ENCODE data around the gene PTTG1IP. TPM values are rescaled to one million over a fixed set of nuclear protein-coding genes. Genes with fewer than 3 reads are reported as not detected.
A peak's percentile ranks its signal among the peaks of the same experiment; 100 is the strongest.

The PTTG1IP gene
- total and polyA plus RNA-seq, 2 of the 13 experiments (the other 11 are each of a cell fraction or from before 2014, with no cell fraction given), result 161 to 700 TPM

DNA sequence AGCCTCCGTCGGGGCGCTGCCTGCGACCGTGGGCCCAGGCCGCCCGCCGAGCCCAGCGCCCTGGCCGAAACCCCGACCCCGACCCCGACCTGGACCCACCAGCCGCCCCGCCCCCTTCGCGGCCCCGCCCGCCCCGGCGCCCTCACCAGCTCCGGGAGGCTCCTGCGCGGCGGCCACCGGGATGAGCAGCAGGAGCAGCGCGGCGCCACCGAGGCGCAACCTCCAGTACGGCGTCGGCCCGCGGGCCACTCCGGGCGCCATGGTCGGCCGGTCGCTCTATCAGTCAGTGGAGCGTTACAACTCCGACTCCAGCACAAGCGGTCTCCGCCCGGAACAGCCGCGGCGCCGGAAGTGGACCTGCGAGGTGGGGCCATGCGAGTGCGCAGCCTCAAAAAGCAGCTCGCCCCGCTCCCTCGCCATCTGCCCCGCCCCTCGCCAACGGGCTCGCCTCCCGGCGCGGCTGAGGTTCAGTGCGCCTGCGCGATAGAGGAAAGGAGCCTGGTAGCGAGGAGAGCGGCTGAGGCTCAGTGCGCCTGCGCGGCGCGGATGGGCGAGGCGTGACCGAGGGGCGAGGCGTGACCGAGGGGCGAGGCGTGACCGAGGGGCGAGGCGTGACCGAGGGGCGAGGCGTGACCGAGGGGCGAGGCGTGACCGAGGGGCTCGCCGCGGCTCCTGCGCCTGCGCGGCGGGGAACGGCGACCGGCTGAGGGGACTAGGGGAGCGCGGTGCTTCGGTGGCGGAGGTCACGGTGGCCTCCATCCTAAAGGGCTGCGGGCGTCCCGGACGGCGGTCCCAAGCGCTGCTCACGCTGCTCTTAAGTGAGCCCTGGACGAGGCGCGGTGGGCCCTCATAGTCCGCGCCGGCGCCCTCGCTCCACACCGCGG is at the start of gene PTTG1IP (continued):
- TF ChIP-seq, protein P1, sequence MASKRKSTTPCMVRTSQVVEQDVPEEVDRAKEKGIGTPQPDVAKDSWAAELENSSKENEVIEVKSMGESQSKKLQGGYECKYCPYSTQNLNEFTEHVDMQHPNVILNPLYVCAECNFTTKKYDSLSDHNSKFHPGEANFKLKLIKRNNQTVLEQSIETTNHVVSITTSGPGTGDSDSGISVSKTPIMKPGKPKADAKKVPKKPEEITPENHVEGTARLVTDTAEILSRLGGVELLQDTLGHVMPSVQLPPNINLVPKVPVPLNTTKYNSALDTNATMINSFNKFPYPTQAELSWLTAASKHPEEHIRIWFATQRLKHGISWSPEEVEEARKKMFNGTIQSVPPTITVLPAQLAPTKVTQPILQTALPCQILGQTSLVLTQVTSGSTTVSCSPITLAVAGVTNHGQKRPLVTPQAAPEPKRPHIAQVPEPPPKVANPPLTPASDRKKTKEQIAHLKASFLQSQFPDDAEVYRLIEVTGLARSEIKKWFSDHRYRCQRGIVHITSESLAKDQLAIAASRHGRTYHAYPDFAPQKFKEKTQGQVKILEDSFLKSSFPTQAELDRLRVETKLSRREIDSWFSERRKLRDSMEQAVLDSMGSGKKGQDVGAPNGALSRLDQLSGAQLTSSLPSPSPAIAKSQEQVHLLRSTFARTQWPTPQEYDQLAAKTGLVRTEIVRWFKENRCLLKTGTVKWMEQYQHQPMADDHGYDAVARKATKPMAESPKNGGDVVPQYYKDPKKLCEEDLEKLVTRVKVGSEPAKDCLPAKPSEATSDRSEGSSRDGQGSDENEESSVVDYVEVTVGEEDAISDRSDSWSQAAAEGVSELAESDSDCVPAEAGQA (IDR thresholded peaks at IDR 0.05; ENCODE audit: low read depth), result no peak
- TF ChIP-seq, protein P1 (CRISPR knock-in tag; IDR thresholded peaks at IDR 0.05; ENCODE audit: borderline replicate concordance), result no peak
- TF ChIP-seq NFKBIZ (CRISPR knock-in tag; IDR thresholded peaks at IDR 0.05) (no peak), ZNF792 (CRISPR knock-in tag; IDR thresholded peaks at IDR 0.05) (no peak; the same call in 1 of the 2 replicates), NONO (IDR thresholded peaks at IDR 0.05) (no peak), NONO (CRISPR knock-in tag; conservative IDR thresholded peaks at IDR 0.05) (no peak; the same call in 1 of the 2 replicates), FOXC1 (CRISPR knock-in tag; IDR thresholded peaks at IDR 0.05; ENCODE audit: borderline replicate concordance) (0 out of 2 replicates have a peak, but pooled peaks have one; percentile 13), ZFP90 (CRISPR knock-in tag; IDR thresholded peaks at IDR 0.05; ENCODE audit: borderline replicate concordance) (no peak), ZFX (CRISPR knock-in tag; IDR thresholded peaks at IDR 0.05; ENCODE audit: low read depth) (no peak; the same call in none of the 2 replicates), TOPORS (CRISPR knock-in tag; IDR thresholded peaks at IDR 0.05) (no peak), ZNF296 (CRISPR knock-in tag; conservative IDR thresholded peaks at IDR 0.05) (no peak), RAD51 (IDR thresholded peaks at IDR 0.05; ENCODE audit: borderline replicate concordance) (no peak), KLF12 (CRISPR knock-in tag; IDR thresholded peaks at IDR 0.05; ENCODE audit: borderline replicate concordance) (peak; percentile 44; the same call in 1 of the 2 replicates), ZNF782 (CRISPR knock-in tag; IDR thresholded peaks at IDR 0.05; ENCODE audit: borderline replicate concordance) (no peak), CEBPB (IDR thresholded peaks at IDR 0.05; ENCODE audit: borderline replicate concordance, low read depth, low read length) (no peak)
- TF ChIP-seq, protein P2, sequence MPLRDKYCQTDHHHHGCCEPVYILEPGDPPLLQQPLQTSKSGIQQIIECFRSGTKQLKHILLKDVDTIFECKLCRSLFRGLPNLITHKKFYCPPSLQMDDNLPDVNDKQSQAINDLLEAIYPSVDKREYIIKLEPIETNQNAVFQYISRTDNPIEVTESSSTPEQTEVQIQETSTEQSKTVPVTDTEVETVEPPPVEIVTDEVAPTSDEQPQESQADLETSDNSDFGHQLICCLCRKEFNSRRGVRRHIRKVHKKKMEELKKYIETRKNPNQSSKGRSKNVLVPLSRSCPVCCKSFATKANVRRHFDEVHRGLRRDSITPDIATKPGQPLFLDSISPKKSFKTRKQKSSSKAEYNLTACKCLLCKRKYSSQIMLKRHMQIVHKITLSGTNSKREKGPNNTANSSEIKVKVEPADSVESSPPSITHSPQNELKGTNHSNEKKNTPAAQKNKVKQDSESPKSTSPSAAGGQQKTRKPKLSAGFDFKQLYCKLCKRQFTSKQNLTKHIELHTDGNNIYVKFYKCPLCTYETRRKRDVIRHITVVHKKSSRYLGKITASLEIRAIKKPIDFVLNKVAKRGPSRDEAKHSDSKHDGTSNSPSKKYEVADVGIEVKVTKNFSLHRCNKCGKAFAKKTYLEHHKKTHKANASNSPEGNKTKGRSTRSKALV (CRISPR knock-in tag; IDR thresholded peaks at IDR 0.05), result no peak
- TF ChIP-seq, protein P3, sequence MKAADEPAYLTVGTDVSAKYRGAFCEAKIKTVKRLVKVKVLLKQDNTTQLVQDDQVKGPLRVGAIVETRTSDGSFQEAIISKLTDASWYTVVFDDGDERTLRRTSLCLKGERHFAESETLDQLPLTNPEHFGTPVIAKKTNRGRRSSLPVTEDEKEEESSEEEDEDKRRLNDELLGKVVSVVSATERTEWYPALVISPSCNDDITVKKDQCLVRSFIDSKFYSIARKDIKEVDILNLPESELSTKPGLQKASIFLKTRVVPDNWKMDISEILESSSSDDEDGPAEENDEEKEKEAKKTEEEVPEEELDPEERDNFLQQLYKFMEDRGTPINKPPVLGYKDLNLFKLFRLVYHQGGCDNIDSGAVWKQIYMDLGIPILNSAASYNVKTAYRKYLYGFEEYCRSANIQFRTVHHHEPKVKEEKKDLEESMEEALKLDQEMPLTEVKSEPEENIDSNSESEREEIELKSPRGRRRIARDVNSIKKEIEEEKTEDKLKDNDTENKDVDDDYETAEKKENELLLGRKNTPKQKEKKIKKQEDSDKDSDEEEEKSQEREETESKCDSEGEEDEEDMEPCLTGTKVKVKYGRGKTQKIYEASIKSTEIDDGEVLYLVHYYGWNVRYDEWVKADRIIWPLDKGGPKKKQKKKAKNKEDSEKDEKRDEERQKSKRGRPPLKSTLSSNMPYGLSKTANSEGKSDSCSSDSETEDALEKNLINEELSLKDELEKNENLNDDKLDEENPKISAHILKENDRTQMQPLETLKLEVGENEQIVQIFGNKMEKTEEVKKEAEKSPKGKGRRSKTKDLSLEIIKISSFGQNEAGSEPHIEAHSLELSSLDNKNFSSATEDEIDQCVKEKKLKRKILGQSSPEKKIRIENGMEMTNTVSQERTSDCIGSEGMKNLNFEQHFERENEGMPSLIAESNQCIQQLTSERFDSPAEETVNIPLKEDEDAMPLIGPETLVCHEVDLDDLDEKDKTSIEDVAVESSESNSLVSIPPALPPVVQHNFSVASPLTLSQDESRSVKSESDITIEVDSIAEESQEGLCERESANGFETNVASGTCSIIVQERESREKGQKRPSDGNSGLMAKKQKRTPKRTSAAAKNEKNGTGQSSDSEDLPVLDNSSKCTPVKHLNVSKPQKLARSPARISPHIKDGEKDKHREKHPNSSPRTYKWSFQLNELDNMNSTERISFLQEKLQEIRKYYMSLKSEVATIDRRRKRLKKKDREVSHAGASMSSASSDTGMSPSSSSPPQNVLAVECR (CRISPR knock-in tag; IDR thresholded peaks at IDR 0.05; ENCODE audit: borderline replicate concordance), result peak; percentile 80; the same call in 1 of the 2 replicates

Data from HepG2 (cell line).